Fibroblast of villous mesenchyme (primary cell): ENCODE data around the gene KLC4. TPM values are rescaled to one million over a fixed set of nuclear protein-coding genes. Genes with fewer than 3 reads are reported as not detected.

Experiments
- DNase-seq: peaks from one replicate; pipeline ENCODE4 v3.0.0-alpha.2; 2010; ENCODE audit warnings: low read depth
- H3K4me3 ChIP-seq: 2 replicates; pipeline ENCODE4 v1.5.1; 2011; ENCODE audit warnings: low read depth, mild to moderate bottlenecking, low read length
- total RNA-seq: library from RNA; depleted of rRNA; stranded (reverse); fragments of >200 nt; gene quantifications from 2 replicates; pipeline ENCODE4 v1.2.3, GENCODE V29; 2012
- TF ChIP-seq, protein P1 (sequence below): IDR thresholded peaks from 2 replicates; pipeline ENCODE4 v1.5.1; 2012; ENCODE audit warnings: low read depth, mild to moderate bottlenecking, low read length; ENCODE audit not compliant: insufficient read depth

The KLC4 gene
- total RNA-seq, 1 donor, result 16.0 TPM

DNA sequence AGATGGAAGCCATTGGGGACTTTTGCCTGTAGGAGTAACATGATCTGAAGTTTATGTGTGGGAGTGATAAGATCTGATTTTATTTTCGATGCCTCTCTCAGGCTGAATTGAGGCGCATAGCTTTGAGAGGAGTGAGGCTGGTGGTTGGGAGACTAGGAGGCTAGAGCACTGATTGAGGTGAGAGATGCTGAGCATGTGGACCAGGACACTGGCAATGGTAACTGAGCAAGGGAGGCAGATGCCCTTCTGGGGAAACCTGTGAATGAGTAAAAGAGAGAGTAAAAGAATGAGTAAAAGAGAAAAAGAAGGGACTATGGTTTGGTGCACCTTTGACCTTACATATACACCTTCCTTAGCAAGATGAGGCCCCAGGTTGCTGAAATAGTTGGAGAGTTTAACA is 35.0 kb upstream of the KLC4 start:
- peak; percentile 7 for DNase-seq
- TF ChIP-seq, protein P1, sequence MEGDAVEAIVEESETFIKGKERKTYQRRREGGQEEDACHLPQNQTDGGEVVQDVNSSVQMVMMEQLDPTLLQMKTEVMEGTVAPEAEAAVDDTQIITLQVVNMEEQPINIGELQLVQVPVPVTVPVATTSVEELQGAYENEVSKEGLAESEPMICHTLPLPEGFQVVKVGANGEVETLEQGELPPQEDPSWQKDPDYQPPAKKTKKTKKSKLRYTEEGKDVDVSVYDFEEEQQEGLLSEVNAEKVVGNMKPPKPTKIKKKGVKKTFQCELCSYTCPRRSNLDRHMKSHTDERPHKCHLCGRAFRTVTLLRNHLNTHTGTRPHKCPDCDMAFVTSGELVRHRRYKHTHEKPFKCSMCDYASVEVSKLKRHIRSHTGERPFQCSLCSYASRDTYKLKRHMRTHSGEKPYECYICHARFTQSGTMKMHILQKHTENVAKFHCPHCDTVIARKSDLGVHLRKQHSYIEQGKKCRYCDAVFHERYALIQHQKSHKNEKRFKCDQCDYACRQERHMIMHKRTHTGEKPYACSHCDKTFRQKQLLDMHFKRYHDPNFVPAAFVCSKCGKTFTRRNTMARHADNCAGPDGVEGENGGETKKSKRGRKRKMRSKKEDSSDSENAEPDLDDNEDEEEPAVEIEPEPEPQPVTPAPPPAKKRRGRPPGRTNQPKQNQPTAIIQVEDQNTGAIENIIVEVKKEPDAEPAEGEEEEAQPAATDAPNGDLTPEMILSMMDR, result no peak
- no peak overlapping the region for H3K4me3 ChIP-seq

DNA sequence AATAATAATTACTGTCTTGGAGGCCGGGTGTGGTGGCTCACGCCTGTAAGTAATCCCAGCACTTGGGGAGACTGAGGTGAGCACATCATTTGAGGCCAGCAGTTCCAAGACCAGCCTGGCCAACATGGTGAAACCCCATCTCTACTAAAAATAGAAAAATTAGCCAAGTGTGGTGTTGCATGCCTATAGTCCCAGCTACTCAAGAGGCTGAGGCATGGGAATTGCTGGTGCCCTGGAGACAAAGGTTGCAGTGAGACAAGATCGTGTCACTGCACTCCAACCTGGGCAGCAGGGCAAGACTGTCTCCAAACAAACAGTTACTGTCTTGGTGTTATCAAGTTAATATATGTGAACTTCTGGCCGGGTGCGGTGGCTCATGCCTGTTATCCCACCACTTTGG is 33.1 kb upstream of the KLC4 start:
- TF ChIP-seq, protein P1, result no peak
- no peak for DNase-seq

DNA sequence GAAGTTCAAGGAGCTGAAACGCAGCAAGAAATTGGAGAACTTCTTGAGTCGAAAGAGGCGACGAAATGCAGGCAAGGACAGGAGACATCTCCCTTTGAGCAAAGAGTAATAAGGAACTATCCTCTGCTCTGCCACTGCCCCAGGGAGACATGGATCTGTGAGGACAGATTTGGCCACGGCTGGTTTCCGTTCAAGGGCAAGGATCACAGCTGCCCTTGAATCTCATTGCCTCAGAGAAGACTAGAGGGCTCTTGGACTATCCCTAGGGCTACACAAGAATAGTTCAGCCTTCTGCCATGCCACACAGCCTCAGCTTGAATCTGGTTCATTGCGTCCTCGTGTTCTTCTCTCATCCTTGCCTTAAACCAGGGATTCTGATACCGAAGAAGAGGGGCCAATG is 30.3 kb upstream of the KLC4 start:
- DNase-seq, result no peak
- TF ChIP-seq, protein P1, result no peak

More for the DNA sequence above, 33.1 kb upstream of the KLC4 start:
- no peak overlapping the region for H3K4me3 ChIP-seq

DNA sequence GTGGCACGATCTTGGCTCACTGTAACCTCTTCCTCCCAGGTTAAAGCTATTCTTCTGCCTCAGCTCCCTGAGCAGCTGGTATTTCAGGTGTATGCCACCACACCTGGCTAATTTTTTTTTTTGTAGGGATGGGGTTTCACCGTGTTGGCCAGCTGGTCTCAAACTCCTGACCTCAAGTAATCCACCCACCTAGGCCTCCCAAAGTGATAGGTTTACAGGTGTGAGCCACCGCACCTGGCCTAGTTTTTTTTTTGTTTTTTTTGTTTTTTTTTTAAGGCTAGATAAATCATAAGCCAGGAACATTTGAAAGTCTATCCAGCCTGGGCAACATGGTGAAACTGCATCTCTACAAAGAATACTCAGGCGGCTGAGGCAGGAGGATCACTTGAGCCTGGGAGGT is 27.1 kb upstream of the KLC4 start:
- DNase-seq, result no peak
- H3K4me3 ChIP-seq, result no peak overlapping the region
- TF ChIP-seq, protein P1, result no peak

More for the DNA sequence above, 30.3 kb upstream of the KLC4 start:
- no peak overlapping the region for H3K4me3 ChIP-seq

DNA sequence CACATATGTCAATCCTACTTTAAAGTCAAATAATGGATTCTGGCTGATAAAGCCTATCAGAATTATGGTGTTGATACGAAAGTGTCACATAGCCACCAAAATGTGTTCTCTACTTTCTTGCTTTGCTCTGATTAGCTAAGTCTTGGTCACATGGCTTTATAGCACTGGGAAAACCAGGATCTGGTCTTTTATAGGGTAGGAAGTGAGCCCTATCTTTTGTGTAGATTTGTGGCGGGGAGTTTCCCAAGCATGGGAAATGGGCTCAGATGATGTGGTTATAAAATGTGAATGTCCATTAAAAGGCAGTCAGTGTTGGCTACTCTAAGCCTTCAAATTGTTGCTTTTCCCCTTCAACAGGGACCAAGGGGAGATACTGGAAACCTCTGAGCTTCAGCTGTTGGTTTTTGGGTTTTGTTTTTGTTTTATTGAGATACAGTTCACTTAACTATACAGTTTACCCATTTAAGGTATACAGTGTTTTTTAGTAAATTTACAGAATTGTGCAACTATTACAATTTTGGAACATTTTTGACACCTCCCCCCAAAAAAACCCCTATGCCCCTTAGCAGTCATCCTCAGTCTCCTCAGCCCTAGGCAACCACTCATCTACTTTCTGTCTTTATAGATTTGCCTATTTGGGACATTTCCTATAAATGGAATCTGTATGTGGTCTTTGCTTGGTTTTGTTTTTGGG is 25.8 kb upstream of the KLC4 start:
- H3K4me3 ChIP-seq, result no peak overlapping the region
- TF ChIP-seq, protein P1, result no peak
- DNase-seq, result peak; percentile 27

DNA sequence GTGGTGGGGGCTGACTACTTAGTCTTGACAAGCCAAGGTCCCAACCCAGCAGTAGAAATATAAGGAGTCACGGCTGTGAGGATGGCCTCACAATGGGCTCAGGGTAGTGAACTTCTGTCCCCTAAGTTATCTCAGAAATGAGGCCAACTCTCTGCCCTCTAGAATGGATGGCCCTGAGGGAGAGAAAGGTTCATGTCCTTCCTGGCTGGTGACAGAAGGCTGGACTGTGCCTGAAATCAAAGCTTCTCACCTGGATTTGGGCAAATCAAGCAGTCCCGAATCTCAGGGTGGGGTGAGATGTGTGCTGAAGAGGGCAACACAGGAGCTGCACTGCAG is 25.3 kb upstream of the KLC4 start:
- TF ChIP-seq, protein P1, result no peak
- no peak for DNase-seq
- no peak overlapping the region for H3K4me3 ChIP-seq
